Natural killer cell (primary cell): ENCODE data around the gene SMAP1. TPM values are rescaled to one million over a fixed set of nuclear protein-coding genes. Genes with fewer than 3 reads are reported as not detected.

Source experiments
- ATAC-seq, 3 donors: fragments of 150-1000 bp in 2 of 3; fragments of 200-7000 bp in 1 of 3; cut with Tn5 transposase; 1 replicate in 1 of 3; 2 replicates in 2 of 3; pipeline ENCODE4 v1.10.0; 2021; ENCODE audit warnings: mild to moderate bottlenecking in 2 of 3, moderate library complexity in 2 of 3
- DNase-seq, 2 donors: peaks; one replicate each; pipeline versions ENCODE4 v3.0.0 to v3.0.0-alpha.2; 2013 to 2021; ENCODE audit warnings: mixed read lengths in 1 of 2
- H3K27ac ChIP-seq: one replicate; pipeline ENCODE4 v1.5.1; 2013; ENCODE audit warnings: mild to moderate bottlenecking, low read length
- H3K27me3 ChIP-seq: one replicate; pipeline ENCODE4 v1.6.1; 2013; ENCODE audit warnings: low read length; ENCODE audit not compliant: control insufficient read depth, insufficient read depth
- H3K36me3 ChIP-seq: one replicate; pipeline ENCODE4 v1.6.1; 2013; ENCODE audit warnings: low read length; ENCODE audit not compliant: control insufficient read depth, insufficient read depth
- H3K4me1 ChIP-seq: one replicate; pipeline ENCODE4 v1.6.1; 2013; ENCODE audit warnings: low read length; ENCODE audit not compliant: control insufficient read depth, insufficient read depth
- H3K4me3 ChIP-seq: one replicate; pipeline ENCODE4 v1.5.1; 2013; ENCODE audit warnings: low read length
- H3K9me3 ChIP-seq: one replicate; pipeline ENCODE4 v1.6.1; 2013; ENCODE audit warnings: low read length; ENCODE audit not compliant: control insufficient read depth, insufficient read depth
- H3K27ac Mint-ChIP-seq, 2 donors: one replicate each; pipeline ENCODE4 v1.8.0; 2022; ENCODE audit warnings: mild to moderate bottlenecking in 2 of 2, mixed read lengths in 2 of 2, moderate library complexity in 1 of 2
- H3K27me3 Mint-ChIP-seq, 2 donors: one replicate each; pipeline ENCODE4 v1.8.0; 2022; ENCODE audit warnings: low read depth in 2 of 2, mixed read lengths in 2 of 2
- H3K36me3 Mint-ChIP-seq: one replicate; pipeline ENCODE4 v1.8.0; 2022; ENCODE audit warnings: mixed read lengths
- H3K4me1 Mint-ChIP-seq, 2 donors: one replicate each; pipeline ENCODE4 v1.8.0; 2022; ENCODE audit warnings: mixed read lengths in 2 of 2
- H3K4me3 Mint-ChIP-seq: one replicate; pipeline ENCODE4 v1.8.0; 2022; ENCODE audit warnings: mild to moderate bottlenecking, moderate library complexity, mixed read lengths
- H3K9me3 Mint-ChIP-seq, 2 donors: one replicate each; pipeline ENCODE4 v1.8.0; 2022; ENCODE audit warnings: mixed read lengths in 2 of 2
- CTCF ChIP-seq: fragments of 200-600 bp; IDR thresholded peaks from one replicate; pipeline ENCODE4 v1.8.0; 2022; ENCODE audit warnings: antibody characterized with exemption
- WGBS: methylation state at CpG from one replicate; pipeline ENCODE4 v1.1.7; 2013; ENCODE audit warnings: missing lambda C conversion rate; ENCODE audit not compliant: insufficient coverage; 5-methylcytosine and 5-hydroxymethylcytosine counted together
- intact Hi-C: fragments of 100-400 bp; cut with micrococcal nuclease; formaldehyde crosslinking; loops from one replicate; pipeline ENCODE4 v1.14.2; 2022
- total RNA-seq, 4 donors: library from RNA; stranded (reverse); fragments of 120-200 nt in 1 of 4; gene quantifications; one replicate each; pipeline versions ENCODE4 v1.2.3 to v1.2.4, GENCODE V29; 2013 to 2022

The SMAP1 gene
- total RNA-seq, 3 donors from 2014 or later (not counting 1 experiment from before 2014, with no cell fraction given) = 28.6 to 35.4 (median 30.6) TPM

GRCh38 chr6:70673054-70673453 lies 5.4 kb downstream of the SMAP1 start:
- Histone ChIP-seq H3K9me3 (no peaks in the 10 kb centered on the region), H3K4me1 (peaks cover 4% of the 10 kb centered on the region), H3K36me3 (no peaks in the 10 kb centered on the region), H3K27me3 (no peaks in the 10 kb centered on the region), H3K4me3 (no peak overlapping the region), H3K27ac (no peak overlapping the region)
- no peak for TF ChIP-seq CTCF
- ATAC-seq = no peak
- no peak for DNase-seq
- Mint-ChIP-seq H3K27me3 (no peaks in the 10 kb centered on the region), H3K9me3 (no peaks in the 10 kb centered on the region), H3K27ac (peak overlapping the region in 1 of 2 donors; percentile 23), H3K36me3 (no peaks in the 10 kb centered on the region), H3K4me3 (no peak overlapping the region), H3K4me1 (peaks cover 61 to 71% of the 10 kb centered on the region in 2 donors)
- intact Hi-C loops = no loop called here
- 91% methylated on average over 2 of the region's 2 CpGs for WGBS

- H3K9me3 Mint-ChIP-seq = no peaks in the 10 kb centered on the region
- TF ChIP-seq CTCF = no peak
- H3K4me3 Mint-ChIP-seq = no peak overlapping the region
- Histone ChIP-seq H3K4me3 (no peak overlapping the region), H3K27me3 (no peaks in the 10 kb centered on the region), H3K9me3 (no peaks in the 10 kb centered on the region), H3K4me1 (peaks cover under 1% of the 10 kb centered on the region), H3K36me3 (no peaks in the 10 kb centered on the region), H3K27ac (no peak overlapping the region)
- ATAC-seq (no peak), DNase-seq (no peak)
- H3K27ac Mint-ChIP-seq = no peak overlapping the region
- no peaks in the 10 kb centered on the region for H3K36me3 Mint-ChIP-seq
- no peaks in the 10 kb centered on the region for H3K27me3 Mint-ChIP-seq
- intact Hi-C loops = no loop called here
- 56% methylated on average over 1 of the region's 1 CpG for WGBS
- H3K4me1 Mint-ChIP-seq = peaks cover 63 to 71% of the 10 kb centered on the region in 2 donors
Observed at GRCh38 chr6:70673601-70674000, 5.9 kb downstream of the SMAP1 start.

- DNase-seq (no peak), ATAC-seq (no peak)
- H3K36me3 Mint-ChIP-seq = no peaks in the 10 kb centered on the region
- no peaks in the 10 kb centered on the region for H3K9me3 Mint-ChIP-seq
- H3K27me3 Mint-ChIP-seq = no peaks in the 10 kb centered on the region
- intact Hi-C loops = no loop called here
- H3K9me3 ChIP-seq = no peaks in the 10 kb centered on the region
- peaks cover 52 to 55% of the 10 kb centered on the region in 2 donors for H3K4me1 Mint-ChIP-seq
- no peaks in the 10 kb centered on the region for H3K27me3 ChIP-seq
- H3K4me3 Mint-ChIP-seq = no peak overlapping the region
- no peaks in the 10 kb centered on the region for H3K4me1 ChIP-seq
- no peak overlapping the region for H3K4me3 ChIP-seq
- TF ChIP-seq CTCF = no peak
- 92% methylated on average over 3 of the region's 3 CpGs for WGBS
- H3K27ac ChIP-seq = no peak overlapping the region
- H3K27ac Mint-ChIP-seq = peak overlapping the region in 1 of 2 donors; percentile 21
- H3K36me3 ChIP-seq = no peaks in the 10 kb centered on the region
Observed at GRCh38 chr6:70675822-70676221, 8.1 kb downstream of the SMAP1 start.

- no peak overlapping the region for H3K27ac Mint-ChIP-seq
- no peak overlapping the region for H3K4me3 ChIP-seq
- DNase-seq (no peak), ATAC-seq (no peak)
- H3K4me1 ChIP-seq = no peaks in the 10 kb centered on the region
- H3K27ac ChIP-seq = no peak overlapping the region
- no peaks in the 10 kb centered on the region for H3K9me3 Mint-ChIP-seq
- no peaks in the 10 kb centered on the region for H3K36me3 Mint-ChIP-seq
- no peaks in the 10 kb centered on the region for H3K27me3 ChIP-seq
- no peak overlapping the region for H3K4me3 Mint-ChIP-seq
- H3K4me1 Mint-ChIP-seq = peaks cover 46 to 52% of the 10 kb centered on the region in 2 donors
- no peaks in the 10 kb centered on the region for H3K9me3 ChIP-seq
- no peak for TF ChIP-seq CTCF
- H3K27me3 Mint-ChIP-seq = no peaks in the 10 kb centered on the region
- WGBS = 97% methylated on average over 2 of the region's 3 CpGs
- intact Hi-C loops = no loop called here
- no peaks in the 10 kb centered on the region for H3K36me3 ChIP-seq
Observed at GRCh38 chr6:70676821-70677220, 9.1 kb downstream of the SMAP1 start.
